ENCODE data around the gene GALNS. TPM values are rescaled to one million over a fixed set of nuclear protein-coding genes. Genes with fewer than 3 reads are reported as not detected.

The GALNS gene
- total and polyA plus RNA-seq, 2 donors (not counting 3 experiments of a cell fraction or from before 2014, with no cell fraction given): 21.8 to 40.2 TPM

DNA sequence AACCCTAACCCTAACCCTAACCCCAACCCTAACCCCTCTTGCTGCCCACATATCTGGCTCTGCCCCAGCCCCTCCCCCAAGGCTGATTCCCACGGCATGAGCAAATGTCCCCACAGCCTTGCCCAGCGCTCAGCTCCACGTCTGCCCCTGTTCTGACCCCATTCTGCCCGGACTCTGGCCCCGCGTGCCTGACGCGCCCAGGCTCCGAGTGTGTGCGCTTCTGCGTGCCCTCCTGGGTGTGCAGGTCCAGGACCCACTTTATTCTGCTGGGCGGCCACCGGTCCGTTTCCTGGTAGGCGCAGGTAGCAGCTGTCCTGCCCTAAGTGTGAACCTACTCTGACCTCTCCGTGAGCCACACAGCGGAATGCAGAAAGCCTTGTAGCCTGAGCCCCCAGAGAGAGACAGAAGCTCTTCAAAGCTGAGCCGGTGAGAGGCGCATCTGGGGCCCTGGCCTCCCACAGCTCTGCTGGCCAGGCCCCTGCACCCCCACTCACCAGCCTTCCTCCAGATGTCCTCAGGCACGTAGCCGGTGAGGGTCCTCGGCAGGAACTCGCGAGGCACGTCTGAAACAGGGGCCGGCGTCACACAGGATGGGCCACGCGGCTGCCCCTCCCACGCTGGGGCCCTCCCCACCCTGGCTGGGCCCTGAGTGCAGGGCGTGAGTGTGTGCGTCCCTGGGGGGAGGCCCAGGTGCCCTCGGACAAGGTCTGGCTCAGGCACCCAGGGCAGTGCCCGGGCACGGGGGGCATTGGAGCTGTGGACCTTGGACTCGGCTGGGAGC lies 23.7 kb upstream of the GALNS start:
- Histone ChIP-seq H3K4me2 (ENCODE audit: insufficient read depth, low read length) (no peak overlapping the region), H3K27ac (ENCODE audit: insufficient read depth, low read depth, low read length) (no peak overlapping the region), H3K27me3 (ENCODE audit: control insufficient read depth in 2 of 2, insufficient read depth in 2 of 2, low read length in 2 of 2) (no peaks in the 10 kb centered on the region), H2AFZ (ENCODE audit: low read depth, low read length) (no peak overlapping the region), H3K9me1 (replicated peaks; ENCODE audit: control insufficient read depth, extremely low read depth, insufficient read depth, low read length) (no peaks in the 10 kb centered on the region), H3K79me2 (ENCODE audit: control insufficient read depth, insufficient read depth, low read length) (no peaks in the 10 kb centered on the region), H3K9me3 (replicated peaks; ENCODE audit: control insufficient read depth, insufficient read depth, low read length) (no peaks in the 10 kb centered on the region), H3K4me3 (replicated peaks in 1 of 3; ENCODE audit: insufficient read depth in 1 of 3, low read depth in 1 of 3, low read length in 3 of 3) (no peak overlapping the region), H3K4me1 (ENCODE audit: control insufficient read depth, extremely low read depth, insufficient read depth, low read length) (no peaks in the 10 kb centered on the region), H4K20me1 (replicated peaks; ENCODE audit: control insufficient read depth, extremely low read depth, insufficient read depth, low read length) (no peaks in the 10 kb centered on the region), H3K9ac (replicated peaks; ENCODE audit: extremely low read depth, insufficient read depth, low read length) (no peak overlapping the region), H3K36me3 (ENCODE audit: control insufficient read depth in 2 of 2, extremely low read depth in 1 of 2, insufficient read depth in 2 of 2, low read length in 2 of 2) (no peaks in the 10 kb centered on the region)
- ChIA-PET POLR2A (no interaction called here), CTCF (no interaction called here)
- FAIRE-seq (no peak), DNase-seq (ENCODE audit: low read depth, low spot score) (no peak)
- no peak for TF ChIP-seq GATA2 (IDR thresholded peaks at IDR 0.05; ENCODE audit: insufficient read depth, insufficient read length, low read depth, low read length)
- no peak for TF ChIP-seq MYC (IDR thresholded peaks at IDR 0.05; ENCODE audit: low read depth, low read length)
- TF ChIP-seq JUN (IDR thresholded peaks at IDR 0.05; ENCODE audit: borderline replicate concordance, insufficient read depth, insufficient read length, low read depth): no peak
- no peak for TF ChIP-seq CTCF (IDR thresholded peaks at IDR 0.05; ENCODE audit: extremely low read depth in 1 of 2, insufficient read depth in 1 of 2, low read depth in 1 of 2, low read length in 2 of 2)
- TF ChIP-seq, protein P1, sequence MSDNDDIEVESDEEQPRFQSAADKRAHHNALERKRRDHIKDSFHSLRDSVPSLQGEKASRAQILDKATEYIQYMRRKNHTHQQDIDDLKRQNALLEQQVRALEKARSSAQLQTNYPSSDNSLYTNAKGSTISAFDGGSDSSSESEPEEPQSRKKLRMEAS (IDR thresholded peaks at IDR 0.05; ENCODE audit: insufficient read depth, insufficient read length): no peak
- TF ChIP-seq POLR2A (IDR thresholded peaks at IDR 0.05; ENCODE audit: low read depth, low read length): no peak
- no peak for TF ChIP-seq EZH2 (IDR thresholded peaks at IDR 0.05; ENCODE audit: borderline replicate concordance, low read depth, low read length, severe bottlenecking)
- TF ChIP-seq POLR2AphosphoS5 (IDR thresholded peaks at IDR 0.05; ENCODE audit: insufficient read depth, low read depth, low read length): no peak
- TF ChIP-seq FOS (IDR thresholded peaks at IDR 0.05; ENCODE audit: borderline replicate concordance, insufficient read depth, low read length): no peak
- dilution Hi-C loops (cut with MboI; ENCODE audit: extremely low pct_ligation_motif_present, low sequenced_read_pairs): no loop called here
- no TSS peak for BruUV-seq (replicated peaks)
- intact Hi-C loops (cut with micrococcal nuclease): no loop called here
